ENCODE results near the gene KBTBD6. TPM values are rescaled to one million over a fixed set of nuclear protein-coding genes. Genes with fewer than 3 reads are reported as not detected.

The KBTBD6 gene
- total and polyA plus RNA-seq, 2 of the 8 experiments (the other 6 are each of a cell fraction or from before 2014, with no cell fraction given): 4.5 to 11.3 TPM

DNA sequence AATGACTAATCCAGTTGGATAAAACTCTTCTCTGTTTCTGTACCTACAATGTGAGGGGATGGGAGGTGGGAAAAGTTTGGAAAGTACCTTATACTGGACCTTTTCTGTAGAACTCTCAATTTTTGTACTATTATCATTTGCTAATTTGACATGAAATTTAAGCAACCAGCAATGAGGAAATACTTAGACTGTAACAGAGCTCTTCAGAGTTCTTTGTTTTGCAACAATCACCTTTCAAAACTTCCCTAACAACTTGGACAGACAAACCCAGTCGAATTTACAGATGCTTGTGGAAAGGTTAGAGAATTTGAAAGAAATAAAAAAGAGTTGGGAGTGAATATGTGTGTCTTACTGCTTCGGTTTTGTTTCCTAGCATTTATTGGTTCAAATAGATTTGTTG, 45.0 kb upstream of the KBTBD6 start:
- H3K23ac ChIP-seq (ENCODE audit: insufficient read length): no peak overlapping the region
- ChIA-PET POLR2A (ENCODE audit: partially characterized antibody) (interaction anchor here (1.8 kb wide), 1 partner anchor 116 kb away, joined by 6 read pairs; the partner anchor contains the start of gene WBP4), CTCF (ENCODE audit: partially characterized antibody) (no interaction called here)
- 47% methylated on average over 2 of the region's 2 CpGs; no CpG with 5 or more reads in 1 of the 2 experiments for WGBS, 2 experiments (ENCODE audit: extremely low coverage in 1 of 2, insufficient coverage in 1 of 2, insufficient read length in 1 of 2, insufficient replicate concordance in 2 of 2, low coverage in 1 of 2, low lambda C conversion rate in 2 of 2, missing lambda C conversion rate in 1 of 2)
- H3K9ac ChIP-seq (replicated peaks in 1 of 4; ENCODE audit: extremely low read depth in 1 of 4, low read depth in 3 of 4, low read length in 3 of 4): no peak overlapping the region
- no peaks in the 10 kb centered on the region; a peak in 1 of 8 replicates for H3K36me3 ChIP-seq (ENCODE audit: control insufficient read depth in 2 of 4, insufficient read depth in 4 of 4, low read length in 3 of 4)
- no peak overlapping the region for H2BK120ac ChIP-seq (replicated peaks; ENCODE audit: low read depth, low read length)
- no peak overlapping the region for H2BK20ac ChIP-seq (ENCODE audit: low read length)
- H3K4me1 ChIP-seq (replicated peaks in 1 of 4; ENCODE audit: control insufficient read depth in 3 of 4, insufficient read depth in 4 of 4, low read length in 3 of 4): no peaks in the 10 kb centered on the region
- no peak overlapping the region for H3K4me2 ChIP-seq (ENCODE audit: insufficient read depth in 1 of 2, low read depth in 2 of 2, low read length in 2 of 2)
- no peak overlapping the region for H4K8ac ChIP-seq (ENCODE audit: extremely low read depth, insufficient read depth, low read length)
- H4K5ac ChIP-seq (ENCODE audit: insufficient read length, low read depth, low read length): no peak overlapping the region
- H3K79me1 ChIP-seq (ENCODE audit: low read depth, low read length): no peaks in the 10 kb centered on the region
- no peak overlapping the region for H2AFZ ChIP-seq (ENCODE audit: low read length)
- H2BK5ac ChIP-seq (ENCODE audit: low read depth, low read length): no peak overlapping the region
- H3K27ac ChIP-seq (ENCODE audit: low read depth, low read length): no peak overlapping the region
- H2BK12ac ChIP-seq (ENCODE audit: low read depth, low read length): no peak overlapping the region
- H2AK5ac ChIP-seq (ENCODE audit: low read depth, low read length): no peak overlapping the region
- H3K23me2 ChIP-seq (ENCODE audit: low read depth, low read length): no peaks in the 10 kb centered on the region
- no peak overlapping the region for H3K4ac ChIP-seq (replicated peaks; ENCODE audit: insufficient read length, low read depth, low read length)
- no peak for FAIRE-seq
- H3K18ac ChIP-seq (ENCODE audit: extremely low read depth, low read length): no peak overlapping the region
- H3K79me2 ChIP-seq (ENCODE audit: control insufficient read depth in 1 of 2, insufficient read depth in 2 of 2, low read length in 2 of 2): no peaks in the 10 kb centered on the region
- no peak overlapping the region for H2BK15ac ChIP-seq (ENCODE audit: low read length)
- no peak for DNase-seq (ENCODE audit: low read depth in 1 of 2, low spot score in 2 of 2)
- H4K91ac ChIP-seq (replicated peaks; ENCODE audit: insufficient read length, low read length): no peak overlapping the region
- H3K14ac ChIP-seq (ENCODE audit: insufficient read length): no peak overlapping the region
- no peak overlapping the region for H3K4me3 ChIP-seq (ENCODE audit: extremely low read depth in 1 of 4, insufficient read depth in 2 of 4, low read depth in 3 of 4, low read length in 4 of 4)
- H4K20me1 ChIP-seq (replicated peaks in 1 of 2; ENCODE audit: control insufficient read depth in 1 of 2, insufficient read depth in 2 of 2, low read length in 2 of 2): no peaks in the 10 kb centered on the region
- H3K56ac ChIP-seq (replicated peaks; ENCODE audit: insufficient read length, low read depth, low read length): no peak overlapping the region
- TF ChIP-seq POLR2A (IDR thresholded peaks at IDR 0.05; ENCODE audit: control extremely low read depth in 1 of 2, low read depth in 2 of 2, low read length in 2 of 2): no peak
- TF ChIP-seq ATF3 (IDR thresholded peaks at IDR 0.05; ENCODE audit: insufficient read depth, low read depth, low read length): no peak
- TF ChIP-seq SIX5 (IDR thresholded peaks at IDR 0.05; ENCODE audit: low read depth, low read length): no peak
- no peak for TF ChIP-seq SP4 (IDR thresholded peaks at IDR 0.05; ENCODE audit: low read length)
- TF ChIP-seq NRF1 (IDR thresholded peaks at IDR 0.05; ENCODE audit: low read depth, low read length): no peak
- peaks cover 12 to 14% of the 10 kb centered on the region in 2 experiments; a peak in 3 of 4 replicates for H3K9me3 ChIP-seq (ENCODE audit: insufficient read depth in 2 of 2, low read depth in 1 of 2, low read length in 1 of 2)
- H3K27me3 ChIP-seq (replicated peaks in 1 of 4; ENCODE audit: control insufficient read depth in 3 of 4, extremely low read depth in 1 of 4, insufficient read depth in 3 of 4, low read length in 3 of 4): no peaks in the 10 kb centered on the region

All from H1 (cell line).